ENCODE data around the gene AHCY.
"Not testable (repeated sequence)": the region's sequence is repeated elsewhere in the genome, so short reads cannot be mapped to it uniquely, and the experiment has no call there.

The AHCY gene

GRCh38 chr20:34302723-34303533 lies at the start of gene AHCY:
Gene AHCY (minus strand): TSS chr20:34303355. CDS start chr20:34303270, 85 bp downstream.
- peak; percentile 93 for DNase-seq (ENCODE audit: low read depth in 2 of 2)

GRCh38 chr20:34350095-34350494 lies 46.9 kb upstream of the AHCY start:
- DNase-seq (ENCODE audit: low read depth in 2 of 2) = no peak

- DNase-seq (ENCODE audit: low read depth in 2 of 2) = no peak
Observed at GRCh38 chr20:34347571-34347970, 44.4 kb upstream of the AHCY start.

- DNase-seq (ENCODE audit: low read depth in 2 of 2) = not testable (repeated sequence)
Observed at GRCh38 chr20:34346533-34346865, 43.3 kb upstream of the AHCY start.

GRCh38 chr20:34345839-34346532 lies 42.8 kb upstream of the AHCY start:
- not testable (repeated sequence) for DNase-seq (ENCODE audit: low read depth in 2 of 2)

GRCh38 chr20:34345402-34345736 lies 42.2 kb upstream of the AHCY start:
- no peak for DNase-seq (ENCODE audit: low read depth in 2 of 2)

GRCh38 chr20:34344238-34344637 lies 41.1 kb upstream of the AHCY start:
- DNase-seq (ENCODE audit: low read depth in 2 of 2) = no peak

GRCh38 chr20:34343458-34344211 lies 40.5 kb upstream of the AHCY start:
- DNase-seq (ENCODE audit: low read depth in 2 of 2) = no peak

GRCh38 chr20:34341199-34341598 lies 38.0 kb upstream of the AHCY start:
- DNase-seq (ENCODE audit: low read depth in 2 of 2) = not testable (repeated sequence)

- not testable (repeated sequence) for DNase-seq (ENCODE audit: low read depth in 2 of 2)
Observed at GRCh38 chr20:34340726-34341125, 37.6 kb upstream of the AHCY start.

- DNase-seq (ENCODE audit: low read depth in 2 of 2) = no peak
Observed at GRCh38 chr20:34337982-34338726, 35.0 kb upstream of the AHCY start.

- no peak for DNase-seq (ENCODE audit: low read depth in 2 of 2)
Observed at GRCh38 chr20:34337544-34337943, 34.4 kb upstream of the AHCY start.

GRCh38 chr20:34334654-34335407 lies 31.7 kb upstream of the AHCY start:
- no peak for DNase-seq (ENCODE audit: low read depth in 2 of 2)

GRCh38 chr20:34333786-34334185 lies 30.6 kb upstream of the AHCY start:
- no peak for DNase-seq (ENCODE audit: low read depth in 2 of 2)

- no peak for DNase-seq (ENCODE audit: low read depth in 2 of 2)
Observed at GRCh38 chr20:34332262-34332920, 29.2 kb upstream of the AHCY start.

- no peak for DNase-seq (ENCODE audit: low read depth in 2 of 2)
Observed at GRCh38 chr20:34331838-34332237, 28.7 kb upstream of the AHCY start.

- not testable (repeated sequence) for DNase-seq (ENCODE audit: low read depth in 2 of 2)
Observed at GRCh38 chr20:34330861-34331544, 27.8 kb upstream of the AHCY start.

GRCh38 chr20:34328928-34329677 lies 25.9 kb upstream of the AHCY start:
- no peak for DNase-seq (ENCODE audit: low read depth in 2 of 2)

GRCh38 chr20:34328207-34328606 lies 25.1 kb upstream of the AHCY start:
- DNase-seq (ENCODE audit: low read depth in 2 of 2) = not testable (repeated sequence)
